Esophagus muscularis mucosa (tissue), 4 donors: ENCODE measurements around the gene ADCK1. TPM values are rescaled to one million over a fixed set of nuclear protein-coding genes. Genes with fewer than 3 reads are reported as not detected.
"Not testable (repeated sequence)": the region's sequence is repeated elsewhere in the genome, so short reads cannot be mapped to it uniquely, and the experiment has no call there.

Experiments
- DNase-seq: peaks from one replicate; pipeline ENCODE4 v3.0.0-alpha.2; 2017; ENCODE audit errors: extremely low spot score
- H3K27ac ChIP-seq, 4 donors: fragments of 200-600 bp; sonication (generic); replicated peaks in 1 of 4; 1 replicate in 3 of 4; 2 replicates in 1 of 4; pipeline ENCODE4 v1.5.1; 2016 to 2019; ENCODE audit warnings: mild to moderate bottlenecking in 1 of 4
- H3K27me3 ChIP-seq, 4 donors: fragments of 200-600 bp; sonication (generic); one replicate each; pipeline versions ENCODE4 v1.5.1 to v1.6.0; 2016 to 2019
- H3K36me3 ChIP-seq, 4 donors: fragments of 200-600 bp; sonication (generic); one replicate each; pipeline ENCODE4 v1.5.1; 2016 to 2019
- H3K4me1 ChIP-seq, 4 donors: fragments of 200-600 bp; sonication (generic); one replicate each; pipeline ENCODE4 v1.5.1; 2016 to 2019
- H3K4me3 ChIP-seq, 4 donors: fragments of 200-600 bp; sonication (generic); 1 replicate in 2 of 4; 2 replicates in 2 of 4; pipeline ENCODE4 v1.5.1; 2016 to 2019; ENCODE audit warnings: mild to moderate bottlenecking in 4 of 4, moderate library complexity in 1 of 4
- H3K9me3 ChIP-seq, 4 donors: fragments of 200-600 bp; sonication (generic); 1 replicate in 3 of 4; 2 replicates in 1 of 4; pipeline ENCODE4 v1.5.1; 2016 to 2019
- EP300 ChIP-seq: sonication (generic); formaldehyde crosslinking; IDR thresholded peaks from one replicate; pipeline ENCODE4 v1.6.1; 2017; ENCODE audit warnings: antibody characterized with exemption
- POLR2A ChIP-seq: fragments of 450-650 bp; IDR thresholded peaks from one replicate; pipeline ENCODE4 v1.6.1; 2017; ENCODE audit warnings: antibody characterized with exemption, moderate library complexity, mild to moderate bottlenecking, low read depth
- POLR2AphosphoS5 ChIP-seq, 2 donors: sonication (generic); formaldehyde crosslinking; IDR thresholded peaks; one replicate each; pipeline ENCODE4 v1.6.1; 2017; ENCODE audit warnings: antibody characterized with exemption in 2 of 2
- WGBS: methylation state at CpG from one replicate; pipeline ENCODE4 v1.1.5; 2018; 5-methylcytosine and 5-hydroxymethylcytosine counted together
- intact Hi-C: fragments of 100-400 bp; cut with DNase I; formaldehyde crosslinking; loops from one replicate; pipeline ENCODE4 v1.15.1; 2023
- total RNA-seq, 4 donors: library from RNA; depleted of rRNA; stranded (reverse); fragments of >200 nt; gene quantifications; one replicate each; pipeline versions ENCODE4 v1.1.0 to v1.2.1, GENCODE V29; 2016
- TF ChIP-seq, protein P1 (sequence below), 3 experiments: fragments of 200-600 bp in 2 of 3; fragments of 450-650 bp in 1 of 3; sonication (generic) in 2 of 3; IDR thresholded peaks; one replicate each; pipeline ENCODE4 v1.5.1; 2017 to 2019; ENCODE audit warnings: antibody characterized with exemption in 3 of 3, mild to moderate bottlenecking in 2 of 3, moderate library complexity in 1 of 3

The ADCK1 gene
- total RNA-seq, 4 donors from 2014 or later: 5.0 to 7.2 (median 5.7) TPM

DNA sequence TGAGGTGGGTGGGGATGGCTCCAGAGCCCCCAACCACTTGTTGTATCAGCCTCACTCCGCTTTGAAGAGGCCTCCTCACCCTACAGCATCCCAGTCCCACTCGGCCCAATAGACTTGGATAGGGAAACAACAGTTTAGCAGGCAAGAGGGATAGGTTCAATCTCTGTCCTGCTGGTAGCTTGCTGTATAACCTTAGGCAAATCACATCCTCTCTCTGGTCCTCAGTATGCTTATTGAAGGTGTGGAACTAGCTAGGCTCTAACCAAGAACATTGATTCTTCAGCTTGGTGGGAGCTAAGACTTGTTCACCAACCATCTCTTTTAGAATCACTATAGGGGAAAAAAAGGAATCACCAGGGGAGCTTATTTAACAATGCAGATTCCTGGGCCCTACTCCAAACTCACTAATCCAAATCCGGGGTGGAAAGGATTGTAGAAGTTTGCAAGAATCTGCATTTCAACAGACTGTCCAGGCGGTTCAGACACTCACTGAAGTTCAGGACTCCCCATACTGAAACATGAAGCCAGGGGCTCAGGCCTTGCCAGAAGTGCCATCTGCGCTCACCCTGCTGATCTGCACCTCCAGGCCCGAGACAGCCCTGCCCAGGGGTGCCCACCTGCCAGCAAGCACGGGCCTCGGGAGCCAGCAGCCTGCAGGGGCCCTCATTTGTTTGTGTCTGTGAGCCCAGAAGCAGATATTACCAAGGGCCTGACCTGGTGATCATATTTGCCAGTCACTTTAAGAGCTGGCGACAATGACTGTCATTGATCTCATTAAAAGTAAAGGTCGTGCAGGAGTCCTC lies 113.0 kb downstream of the ADCK1 start:
- 88% methylated on average over 8 of the region's 10 CpGs for WGBS
- intact Hi-C loops: no loop called here
- Histone ChIP-seq H3K4me1 (no peaks in the 10 kb centered on the region), H3K27me3 (no peaks in the 10 kb centered on the region), H3K9me3 (no peaks in the 10 kb centered on the region), H3K36me3 (peaks cover 0 to 22% (median 10%) of the 10 kb centered on the region in 4 donors), H3K27ac (no peak overlapping the region), H3K4me3 (no peak overlapping the region)
- no peak for TF ChIP-seq POLR2A
- no peak for DNase-seq

GRCh38 chr14:77914073-77914721 lies 114.3 kb downstream of the ADCK1 start:
- peaks cover 0 to 11% (median 4%) of the 10 kb centered on the region in 4 donors for H3K36me3 ChIP-seq
- TF ChIP-seq EP300: no peak
- TF ChIP-seq POLR2A: no peak
- 87% methylated on average over 4 of the region's 4 CpGs for WGBS
- no peaks in the 10 kb centered on the region for H3K4me1 ChIP-seq
- no peaks in the 10 kb centered on the region for H3K27me3 ChIP-seq
- DNase-seq: no peak
- intact Hi-C loops: no loop called here
- no peaks in the 10 kb centered on the region for H3K9me3 ChIP-seq
- H3K27ac ChIP-seq: no peak overlapping the region
- H3K4me3 ChIP-seq: no peak overlapping the region

- H3K27me3 ChIP-seq, intact Hi-C loops, H3K4me1 ChIP-seq, H3K4me3 ChIP-seq, H3K9me3 ChIP-seq, DNase-seq, H3K27ac ChIP-seq, H3K36me3 ChIP-seq: not testable (repeated sequence)
- 92% methylated on average over 2 of the region's 2 CpGs for WGBS
These were observed 115.5 kb downstream of the ADCK1 start for GRCh38 chr14:77915390-77915789.

- 72% methylated on average over 7 of the region's 7 CpGs for WGBS
- intact Hi-C loops: no loop called here
- DNase-seq: no peak
- Histone ChIP-seq H3K9me3 (peaks cover 0 to 4% (median 0%) of the 10 kb centered on the region in 4 donors), H3K4me3 (no peak overlapping the region), H3K27ac (no peak overlapping the region), H3K27me3 (no peaks in the 10 kb centered on the region), H3K4me1 (no peaks in the 10 kb centered on the region), H3K36me3 (peaks cover 0 to 4% (median 2%) of the 10 kb centered on the region in 4 donors)
- TF ChIP-seq POLR2A (no peak), POLR2AphosphoS5 (IDR thresholded peaks at IDR 0.05) (no peak), EP300 (no peak)
- TF ChIP-seq, protein P1, sequence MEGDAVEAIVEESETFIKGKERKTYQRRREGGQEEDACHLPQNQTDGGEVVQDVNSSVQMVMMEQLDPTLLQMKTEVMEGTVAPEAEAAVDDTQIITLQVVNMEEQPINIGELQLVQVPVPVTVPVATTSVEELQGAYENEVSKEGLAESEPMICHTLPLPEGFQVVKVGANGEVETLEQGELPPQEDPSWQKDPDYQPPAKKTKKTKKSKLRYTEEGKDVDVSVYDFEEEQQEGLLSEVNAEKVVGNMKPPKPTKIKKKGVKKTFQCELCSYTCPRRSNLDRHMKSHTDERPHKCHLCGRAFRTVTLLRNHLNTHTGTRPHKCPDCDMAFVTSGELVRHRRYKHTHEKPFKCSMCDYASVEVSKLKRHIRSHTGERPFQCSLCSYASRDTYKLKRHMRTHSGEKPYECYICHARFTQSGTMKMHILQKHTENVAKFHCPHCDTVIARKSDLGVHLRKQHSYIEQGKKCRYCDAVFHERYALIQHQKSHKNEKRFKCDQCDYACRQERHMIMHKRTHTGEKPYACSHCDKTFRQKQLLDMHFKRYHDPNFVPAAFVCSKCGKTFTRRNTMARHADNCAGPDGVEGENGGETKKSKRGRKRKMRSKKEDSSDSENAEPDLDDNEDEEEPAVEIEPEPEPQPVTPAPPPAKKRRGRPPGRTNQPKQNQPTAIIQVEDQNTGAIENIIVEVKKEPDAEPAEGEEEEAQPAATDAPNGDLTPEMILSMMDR (IDR thresholded peaks at IDR 0.05): no peak
These were observed 117.7 kb downstream of the ADCK1 start for GRCh38 chr14:77917491-77918201.

GRCh38 chr14:77918448-77918847 lies 118.5 kb downstream of the ADCK1 start:
- DNase-seq: no peak
- intact Hi-C loops: no loop called here
- TF ChIP-seq POLR2AphosphoS5 (IDR thresholded peaks at IDR 0.05): no peak
- Histone ChIP-seq H3K4me1 (no peaks in the 10 kb centered on the region), H3K27me3 (no peaks in the 10 kb centered on the region), H3K27ac (no peak overlapping the region), H3K9me3 (peaks cover 0 to 4% (median 0%) of the 10 kb centered on the region in 4 donors), H3K36me3 (peaks cover 0 to 4% (median under 1%) of the 10 kb centered on the region in 4 donors), H3K4me3 (no peak overlapping the region)
- WGBS: 57% methylated on average over 2 of the region's 2 CpGs

DNA sequence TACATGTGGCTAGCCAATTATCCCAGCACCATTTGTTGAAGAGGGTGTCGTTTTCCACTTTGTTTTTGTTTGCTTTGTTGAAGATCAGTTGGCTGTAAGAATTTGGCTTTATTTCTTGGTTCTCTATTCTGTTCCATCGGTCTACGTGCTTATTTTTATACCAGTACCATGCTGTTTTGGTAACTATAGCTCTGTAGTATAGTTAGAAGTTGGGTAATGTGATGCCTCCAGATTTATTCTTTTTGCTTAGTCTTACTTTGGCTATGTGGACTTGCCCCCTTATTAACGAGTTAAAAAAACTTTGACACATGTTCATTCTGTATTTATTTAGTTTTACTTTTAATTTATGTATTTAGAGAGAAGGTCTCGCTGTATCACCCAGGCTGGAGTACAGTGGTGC lies 120.4 kb downstream of the ADCK1 start:
- TF ChIP-seq POLR2AphosphoS5 (IDR thresholded peaks at IDR 0.05) (no peak), EP300 (no peak), POLR2A (no peak)
- TF ChIP-seq, protein P1 (IDR thresholded peaks at IDR 0.05): no peak
- no peak for DNase-seq
- peaks cover 0 to 4% (median 0%) of the 10 kb centered on the region in 4 donors for H3K9me3 ChIP-seq
- whole genome bisulfite sequencing: 98% methylated on average over 5 of the region's 5 CpGs
- no peak overlapping the region for H3K4me3 ChIP-seq
- H3K27me3 ChIP-seq: no peaks in the 10 kb centered on the region
- no peak overlapping the region for H3K27ac ChIP-seq
- H3K36me3 ChIP-seq: peaks cover 0 to 14% (median 5%) of the 10 kb centered on the region in 4 donors
- H3K4me1 ChIP-seq: no peaks in the 10 kb centered on the region
- intact Hi-C loops: no loop called here
